GM19372 (cell line): Measurements from ENCODE around the gene B4GALNT1.
A peak's percentile ranks its signal among the peaks of the same experiment; 100 is the strongest.
"Not testable (repeated sequence)": the region's sequence is repeated elsewhere in the genome, so short reads cannot be mapped to it uniquely, and the experiment has no call there.

Source experiments
- ATAC-seq: cut with Tn5 transposase; IDR thresholded peaks from one replicate; pipeline ENCODE4 v1.9.1; 2021; ENCODE audit warnings: mild to moderate bottlenecking, low read depth, moderate library complexity; ENCODE audit not compliant: unreplicated experiment

The B4GALNT1 gene

GRCh38 chr12:57632958-57633840, at the start of gene B4GALNT1:
Gene B4GALNT1 (minus strand): TSS chr12:57633201. CDS start chr12:57632132, 1,069 bp downstream.
- peak; percentile 85 for ATAC-seq

GRCh38 chr12:57679697-57680096, 46.7 kb upstream of the B4GALNT1 start:
- no peak for ATAC-seq

- not testable (repeated sequence) for ATAC-seq
Observed at GRCh38 chr12:57677947-57678346, 44.9 kb upstream of the B4GALNT1 start.

- no peak for ATAC-seq
Observed at GRCh38 chr12:57674691-57675090, 41.7 kb upstream of the B4GALNT1 start.

GRCh38 chr12:57672801-57673200, 39.8 kb upstream of the B4GALNT1 start:
- no peak for ATAC-seq

GRCh38 chr12:57671811-57672210, 38.8 kb upstream of the B4GALNT1 start:
- not testable (repeated sequence) for ATAC-seq

GRCh38 chr12:57669691-57670090, 36.7 kb upstream of the B4GALNT1 start:
- not testable (repeated sequence) for ATAC-seq

- no peak for ATAC-seq
Observed at GRCh38 chr12:57666897-57667296, 33.9 kb upstream of the B4GALNT1 start.

GRCh38 chr12:57665066-57665820, 32.2 kb upstream of the B4GALNT1 start:
- ATAC-seq: not testable (repeated sequence)

- ATAC-seq: no peak
Observed at GRCh38 chr12:57661376-57661775, 28.4 kb upstream of the B4GALNT1 start.

GRCh38 chr12:57658890-57659289, 25.9 kb upstream of the B4GALNT1 start:
- ATAC-seq: no peak

- no peak for ATAC-seq
Observed at GRCh38 chr12:57657744-57658143, 24.7 kb upstream of the B4GALNT1 start.

- not testable (repeated sequence) for ATAC-seq
Observed at GRCh38 chr12:57656408-57656807, 23.4 kb upstream of the B4GALNT1 start.

- ATAC-seq: no peak
Observed at GRCh38 chr12:57655541-57656240, 22.7 kb upstream of the B4GALNT1 start.

- no peak for ATAC-seq
Observed at GRCh38 chr12:57654042-57654441, 21.0 kb upstream of the B4GALNT1 start.

- not testable (repeated sequence) for ATAC-seq
Observed at GRCh38 chr12:57646659-57647049, 13.7 kb upstream of the B4GALNT1 start.

GRCh38 chr12:57645990-57646658, 13.1 kb upstream of the B4GALNT1 start:
- ATAC-seq: not testable (repeated sequence)

GRCh38 chr12:57641699-57642442, 8.9 kb upstream of the B4GALNT1 start:
- ATAC-seq: no peak

GRCh38 chr12:57640175-57641042, 7.4 kb upstream of the B4GALNT1 start:
- no peak for ATAC-seq
